HTR-8/SVneo (cell line): Measurements from ENCODE around the gene ZNF429.
"Not testable (repeated sequence)": the region's sequence is repeated elsewhere in the genome, so short reads cannot be mapped to it uniquely, and the experiment has no call there.

ENCODE experiments used
- DNase-seq: peaks from one replicate; pipeline ENCODE4 v3.0.0; 2011; ENCODE audit warnings: low spot score, mixed read lengths; ENCODE audit not compliant: insufficient read length
- FAIRE-seq: peaks from 2 replicates; lab custom pipeline; 2011; peaks lifted over from hg19 to GRCh38; lab: Jason Lieb, UNC

Gene ZNF429

GRCh38 chr19:21587549-21587948 is 82.1 kb downstream of the ZNF429 start:
- no peak for FAIRE-seq
- DNase-seq, result no peak

GRCh38 chr19:21588065-21588601 is 82.7 kb downstream of the ZNF429 start:
- FAIRE-seq (no peak), DNase-seq (no peak)

GRCh38 chr19:21590867-21591266 is 85.5 kb downstream of the ZNF429 start:
- FAIRE-seq, result no peak

DNA sequence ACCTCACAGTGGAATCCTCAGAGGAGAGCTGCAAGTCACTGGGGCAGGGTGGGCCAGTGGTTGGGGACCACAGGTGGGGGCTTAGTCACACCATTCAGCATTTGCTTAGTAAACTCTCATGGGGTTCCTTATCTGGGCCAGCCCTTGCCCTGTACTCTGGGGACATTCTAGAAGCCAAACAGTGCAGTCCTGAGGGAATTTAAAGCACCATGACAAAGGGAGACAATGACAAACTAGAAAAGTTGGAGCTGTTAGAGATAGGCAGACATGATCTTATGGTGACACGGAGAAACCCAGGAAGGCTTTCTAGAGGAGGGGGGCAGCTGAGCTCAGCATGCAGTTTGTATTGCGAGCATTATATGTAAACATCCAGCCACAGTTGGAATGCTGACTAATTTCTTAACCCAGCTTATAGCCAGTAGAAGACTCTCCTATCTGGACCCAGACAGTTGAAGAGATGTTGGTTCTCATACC is 87.6 kb downstream of the ZNF429 start:
- FAIRE-seq (no peak), DNase-seq (no peak)

More at GRCh38 chr19:21590867-21591266, 85.5 kb downstream of the ZNF429 start:
- no peak for DNase-seq

DNA sequence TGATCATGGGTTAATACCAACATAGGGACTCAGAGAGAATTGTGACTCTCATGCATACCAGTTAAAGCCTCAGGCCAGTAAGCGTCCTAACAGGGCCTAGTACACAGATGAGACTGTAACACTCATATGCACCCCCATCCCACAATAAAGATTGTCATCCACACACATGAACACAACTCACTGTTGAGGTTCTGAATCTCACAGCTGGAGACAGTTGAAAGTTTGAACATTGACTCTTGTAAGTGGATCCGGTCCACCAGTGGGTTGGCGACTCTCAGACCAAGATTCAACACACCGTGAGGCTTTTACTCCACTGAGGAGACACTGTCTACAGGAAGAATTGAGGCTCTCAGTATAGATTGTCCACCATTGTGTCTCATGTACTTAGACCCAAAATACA is 88.1 kb downstream of the ZNF429 start:
- FAIRE-seq, result no peak
- no peak for DNase-seq

GRCh38 chr19:21593934-21594820 is 88.8 kb downstream of the ZNF429 start:
- no peak for FAIRE-seq
- DNase-seq, result no peak

- FAIRE-seq (no peak), DNase-seq (no peak)
Measured at GRCh38 chr19:21595185-21595584, 89.8 kb downstream of the ZNF429 start.

- no peak for FAIRE-seq
- DNase-seq, result no peak
Measured at GRCh38 chr19:21602082-21602658, 96.8 kb downstream of the ZNF429 start.

GRCh38 chr19:21602659-21603430 is 97.4 kb downstream of the ZNF429 start:
- DNase-seq, FAIRE-seq: not testable (repeated sequence)

DNA sequence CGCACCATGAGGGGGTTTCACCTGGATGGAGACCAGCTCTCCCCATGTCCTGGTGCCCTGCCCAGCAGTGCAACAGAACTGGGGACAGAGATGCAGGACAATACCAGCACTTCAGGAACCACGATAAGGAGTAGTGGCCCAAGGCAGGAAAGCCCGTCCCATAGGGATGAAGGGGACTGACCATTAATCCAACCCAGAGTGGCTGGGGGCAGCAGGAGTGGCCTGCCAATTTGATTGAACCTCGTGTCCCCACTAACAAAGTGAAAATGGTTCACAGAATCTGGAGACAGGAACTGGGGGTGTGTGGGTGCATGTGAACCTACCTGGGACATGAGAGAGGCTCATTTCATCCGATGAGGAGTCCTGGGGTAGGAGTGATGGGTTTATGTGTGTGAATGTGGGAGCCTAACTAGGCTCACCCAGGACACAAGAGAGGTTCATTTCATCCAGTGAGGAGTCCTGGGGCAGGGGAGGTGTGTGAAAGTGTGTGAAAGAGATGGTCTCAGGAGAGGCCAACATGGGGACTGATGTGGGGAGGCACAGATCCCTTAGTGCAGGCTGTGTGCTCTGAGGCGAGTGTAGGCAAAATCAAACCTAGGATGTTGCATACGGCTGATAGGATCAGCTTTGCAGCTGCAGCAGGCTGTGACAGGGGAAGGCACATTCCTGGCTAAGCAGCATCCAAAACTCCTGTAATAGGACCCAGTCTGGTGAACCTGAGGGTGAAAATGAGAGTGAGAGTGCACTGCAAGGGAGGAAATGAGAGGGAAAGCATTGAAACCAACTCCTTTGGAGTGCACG is 98.2 kb downstream of the ZNF429 start:
- FAIRE-seq, result peak; percentile 67
- DNase-seq, result no peak

DNA sequence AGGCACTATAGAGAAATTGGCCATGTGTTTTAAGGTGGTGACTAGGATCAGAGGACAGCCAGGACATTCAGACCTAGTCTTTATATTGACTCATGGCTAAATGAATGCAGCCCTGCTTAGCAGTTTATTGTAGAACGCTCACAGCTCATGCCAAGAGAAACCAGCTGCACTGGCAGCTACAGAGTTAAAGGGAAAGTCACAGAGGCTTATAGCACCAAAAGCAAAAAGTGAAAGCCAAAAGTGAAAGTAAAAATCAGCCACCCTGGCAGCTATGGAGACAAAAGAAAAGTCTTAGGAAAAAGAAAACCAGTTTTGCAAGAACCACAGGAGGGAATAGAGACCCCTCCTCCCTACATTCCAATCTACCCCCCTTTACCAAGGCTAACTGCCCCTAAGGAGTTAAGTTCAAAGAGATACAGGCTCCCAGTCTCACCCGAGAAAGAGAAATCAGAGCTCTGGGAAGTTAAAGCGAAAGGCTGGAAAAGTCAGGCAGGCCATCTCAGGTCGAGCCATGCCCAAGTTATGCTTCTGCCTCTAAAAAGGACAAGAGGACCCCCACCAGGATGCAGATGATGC is 99.0 kb downstream of the ZNF429 start:
- FAIRE-seq (no peak), DNase-seq (no peak)
